ENCODE data around the gene PALLD.

- TF ChIP-seq GATA2 (IDR thresholded peaks at IDR 0.05; ENCODE audit: low read depth, low read length): no peak
- TF ChIP-seq GATA3 (IDR thresholded peaks at IDR 0.05; ENCODE audit: low read depth, low read length): no peak
Measured at GRCh38 chr4:168757500-168757899, 260.6 kb downstream of the PALLD start.
